Measurements from ENCODE around the gene CDC26.

DNA sequence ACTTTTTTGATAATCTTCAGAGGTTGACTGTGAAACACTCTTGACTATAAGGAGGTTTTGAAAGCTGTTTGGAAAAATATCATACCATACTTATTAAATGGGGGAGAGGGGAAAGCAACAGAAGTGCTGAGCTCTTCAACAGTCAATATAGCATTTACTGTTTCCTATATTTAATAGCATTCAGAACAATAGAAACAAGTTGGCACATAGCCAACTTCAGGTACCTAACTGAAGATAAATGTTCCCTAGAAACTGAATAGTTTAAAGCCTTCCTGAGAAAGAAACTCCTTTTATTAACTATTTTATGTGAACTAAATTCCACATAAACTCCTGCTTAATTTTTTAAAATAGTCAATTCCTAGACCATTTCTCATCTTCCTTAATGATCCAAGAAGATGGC lies 27.7 kb downstream of the CDC26 start:
- TF ChIP-seq POLR2A (IDR thresholded peaks at IDR 0.05) = no peak
- TF ChIP-seq, protein P1, sequence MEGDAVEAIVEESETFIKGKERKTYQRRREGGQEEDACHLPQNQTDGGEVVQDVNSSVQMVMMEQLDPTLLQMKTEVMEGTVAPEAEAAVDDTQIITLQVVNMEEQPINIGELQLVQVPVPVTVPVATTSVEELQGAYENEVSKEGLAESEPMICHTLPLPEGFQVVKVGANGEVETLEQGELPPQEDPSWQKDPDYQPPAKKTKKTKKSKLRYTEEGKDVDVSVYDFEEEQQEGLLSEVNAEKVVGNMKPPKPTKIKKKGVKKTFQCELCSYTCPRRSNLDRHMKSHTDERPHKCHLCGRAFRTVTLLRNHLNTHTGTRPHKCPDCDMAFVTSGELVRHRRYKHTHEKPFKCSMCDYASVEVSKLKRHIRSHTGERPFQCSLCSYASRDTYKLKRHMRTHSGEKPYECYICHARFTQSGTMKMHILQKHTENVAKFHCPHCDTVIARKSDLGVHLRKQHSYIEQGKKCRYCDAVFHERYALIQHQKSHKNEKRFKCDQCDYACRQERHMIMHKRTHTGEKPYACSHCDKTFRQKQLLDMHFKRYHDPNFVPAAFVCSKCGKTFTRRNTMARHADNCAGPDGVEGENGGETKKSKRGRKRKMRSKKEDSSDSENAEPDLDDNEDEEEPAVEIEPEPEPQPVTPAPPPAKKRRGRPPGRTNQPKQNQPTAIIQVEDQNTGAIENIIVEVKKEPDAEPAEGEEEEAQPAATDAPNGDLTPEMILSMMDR (IDR thresholded peaks at IDR 0.05 in 4 of 5, conservative IDR thresholded peaks at IDR 0.05 in 1 of 5) = no peak
